Activated CD4-positive, alpha-beta T cell treated with anti-CD3 and anti-CD28 coated beads, Interleukin-2, amount 10 ng/mL, durations not matched to agents 7 days and 5 days (primary cell): Measurements from ENCODE around the gene PNPLA5. TPM values are rescaled to one million over a fixed set of nuclear protein-coding genes. Genes with fewer than 3 reads are reported as not detected.

Experiments
- CTCF ChIA-PET: fragments of 350-600 bp; sonication (Branson Sonifier 250); formaldehyde crosslinking; loops from one replicate; lab custom pipeline; 2021; ENCODE audit warnings: antibody characterized with exemption; lab: Charles Lee
- POLR2A ChIA-PET: fragments of 350-600 bp; sonication (Branson Sonifier 250); formaldehyde crosslinking; loops from one replicate; lab custom pipeline; 2021; ENCODE audit warnings: antibody characterized with exemption; lab: Charles Lee
- DNase-seq: peaks from one replicate; pipeline ENCODE4 v3.0.0-alpha.2; 2020
- H3K27ac Mint-ChIP-seq: one replicate; pipeline ENCODE4 v1.8.0; 2021; ENCODE audit warnings: mild to moderate bottlenecking, moderate library complexity, mixed read lengths
- H3K27me3 Mint-ChIP-seq: one replicate; pipeline ENCODE4 v1.8.0; 2021; ENCODE audit warnings: mixed read lengths
- H3K36me3 Mint-ChIP-seq: one replicate; pipeline ENCODE4 v1.8.0; 2021; ENCODE audit warnings: low read depth, mixed read lengths
- H3K4me1 Mint-ChIP-seq: one replicate; pipeline ENCODE4 v1.8.0; 2021; ENCODE audit warnings: mixed read lengths
- H3K4me3 Mint-ChIP-seq: one replicate; pipeline ENCODE4 v1.8.0; 2021; ENCODE audit warnings: mild to moderate bottlenecking, moderate library complexity, mixed read lengths
- H3K9me3 Mint-ChIP-seq: one replicate; pipeline ENCODE4 v1.8.0; 2021; ENCODE audit warnings: mixed read lengths
- total RNA-seq, 2 experiments: library from RNA; stranded (reverse); gene quantifications; one replicate each; pipeline ENCODE4 v1.2.3, GENCODE V29; 2021

The PNPLA5 gene
- total RNA-seq, 2 experiments from 2014 or later = not detected

DNA sequence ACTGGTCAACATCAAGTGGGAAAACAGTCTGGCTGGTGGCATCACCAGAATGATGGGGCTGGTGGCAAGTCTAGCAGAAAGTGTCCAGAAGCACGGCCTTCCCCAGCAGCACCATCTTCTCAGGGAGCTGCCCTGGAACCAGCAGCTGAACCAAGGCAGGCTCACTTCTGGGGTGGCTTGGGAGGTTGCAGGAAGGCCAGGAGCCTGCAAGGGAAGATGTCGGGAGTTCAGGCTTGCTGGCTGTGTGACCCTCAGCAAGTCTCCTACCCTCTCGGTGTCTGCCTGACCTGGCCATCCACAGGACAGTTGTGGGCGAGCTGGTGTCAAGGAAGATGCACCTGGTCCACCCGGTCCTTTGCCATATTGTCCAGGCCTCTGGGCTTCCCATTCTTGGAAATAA is 2.3 kb upstream of the PNPLA5 start:
- POLR2A ChIA-PET = no interaction called here
- no peaks in the 10 kb centered on the region for H3K4me1 Mint-ChIP-seq
- H3K4me3 Mint-ChIP-seq = no peak overlapping the region
- H3K27me3 Mint-ChIP-seq = peaks cover 28% of the 10 kb centered on the region
- no peaks in the 10 kb centered on the region for H3K36me3 Mint-ChIP-seq
- H3K9me3 Mint-ChIP-seq = no peaks in the 10 kb centered on the region
- no peak for DNase-seq
- CTCF ChIA-PET = interaction anchor here (2.2 kb wide), 1 partner anchor 11 kb away, joined by 5 read pairs; no protein-coding TSS in a partner anchor
- no peak overlapping the region for H3K27ac Mint-ChIP-seq

DNA sequence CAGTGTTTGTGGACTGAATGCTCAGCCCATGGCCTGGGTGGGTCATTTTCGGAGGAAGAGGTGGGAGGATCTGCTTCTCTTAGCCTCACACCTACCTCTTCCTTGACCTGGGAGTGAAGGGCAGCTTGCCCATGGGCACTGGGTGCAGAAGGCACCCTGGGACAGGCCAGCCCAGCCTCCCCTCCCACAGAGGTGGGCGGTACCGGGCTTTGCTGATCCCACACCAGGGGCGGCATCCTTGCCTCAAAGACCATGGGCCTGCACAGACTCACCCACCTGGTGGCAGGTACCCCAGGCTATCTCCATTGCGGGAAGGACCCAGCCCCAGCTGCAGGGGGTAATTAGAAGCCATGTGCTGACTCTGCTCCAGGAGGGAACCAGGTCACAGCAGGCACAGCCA is 1.5 kb upstream of the PNPLA5 start:
- Mint-ChIP-seq H3K9me3 (no peaks in the 10 kb centered on the region), H3K4me1 (no peaks in the 10 kb centered on the region), H3K36me3 (no peaks in the 10 kb centered on the region), H3K27ac (no peak overlapping the region), H3K4me3 (no peak overlapping the region), H3K27me3 (peaks cover 33% of the 10 kb centered on the region)
- no peak for DNase-seq
- ChIA-PET CTCF (interaction anchor here (2.2 kb wide), 1 partner anchor 10 kb away, joined by 5 read pairs; no protein-coding TSS in a partner anchor), POLR2A (no interaction called here)

DNA sequence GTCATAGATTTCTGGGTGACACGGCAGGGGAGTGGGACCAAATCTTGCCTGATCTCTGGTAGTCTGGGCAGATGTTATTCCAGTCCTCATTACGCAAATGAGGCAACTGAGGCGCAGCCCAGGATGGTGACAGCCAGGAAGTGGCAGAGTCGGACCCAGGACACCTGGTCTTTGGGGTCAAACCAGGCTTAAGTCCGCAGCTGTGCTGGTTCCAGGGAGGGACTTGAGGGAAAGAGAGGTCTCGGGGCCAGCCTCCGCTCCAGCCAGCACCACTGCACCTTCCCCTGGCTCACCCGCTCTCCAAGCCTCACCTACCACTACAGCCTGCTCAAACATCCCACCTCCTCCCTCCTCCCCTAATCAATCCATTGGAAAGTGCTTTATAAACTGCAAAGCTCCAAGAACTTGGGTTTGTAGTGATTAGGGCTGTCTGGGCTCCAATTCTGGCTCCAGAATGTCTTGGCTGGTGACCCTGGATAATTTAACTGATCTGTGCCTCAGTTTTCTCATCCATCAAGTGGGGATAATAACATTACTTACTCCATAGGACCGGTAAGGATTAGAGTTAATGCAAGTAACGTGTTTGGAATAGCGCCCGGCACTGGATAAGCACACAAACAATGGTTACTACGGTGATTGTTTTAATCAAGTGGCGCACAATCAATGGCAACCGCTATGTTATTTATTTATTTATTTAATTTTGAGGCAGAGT is 526 bp upstream of the PNPLA5 start:
- no peak overlapping the region for H3K27ac Mint-ChIP-seq
- no peak for DNase-seq
- ChIA-PET POLR2A (no interaction called here), CTCF (no interaction called here)
- no peaks in the 10 kb centered on the region for H3K9me3 Mint-ChIP-seq
- H3K27me3 Mint-ChIP-seq = peaks cover 34% of the 10 kb centered on the region
- no peaks in the 10 kb centered on the region for H3K36me3 Mint-ChIP-seq
- no peaks in the 10 kb centered on the region for H3K4me1 Mint-ChIP-seq
- no peak overlapping the region for H3K4me3 Mint-ChIP-seq

DNA sequence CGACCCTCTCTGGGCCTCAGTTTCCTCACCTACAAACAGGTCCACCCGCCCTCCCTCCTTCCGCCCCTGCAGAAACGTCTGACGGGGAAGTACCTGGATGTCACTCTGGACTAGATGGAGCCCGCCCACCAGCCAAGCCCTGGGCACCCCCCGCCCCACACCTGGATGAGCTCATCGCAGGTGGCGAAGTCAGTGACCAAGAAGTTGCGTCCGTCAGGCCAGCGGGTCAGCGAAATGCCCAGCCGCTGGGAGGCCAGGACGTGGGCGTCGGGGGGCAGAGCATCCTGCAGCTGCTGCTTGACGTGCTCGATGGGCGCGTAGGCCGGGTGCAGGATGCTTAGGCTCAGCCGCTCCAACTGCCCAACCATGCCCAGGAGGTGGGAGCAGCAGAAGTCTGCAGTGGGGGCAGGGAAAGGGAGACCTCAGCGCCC is 897 bp downstream of the PNPLA5 start:
- ChIA-PET POLR2A (no interaction called here), CTCF (no interaction called here)
- no peak for DNase-seq
- H3K4me3 Mint-ChIP-seq = no peak overlapping the region
- no peaks in the 10 kb centered on the region for H3K36me3 Mint-ChIP-seq
- H3K9me3 Mint-ChIP-seq = no peaks in the 10 kb centered on the region
- H3K4me1 Mint-ChIP-seq = no peaks in the 10 kb centered on the region
- H3K27me3 Mint-ChIP-seq = peaks cover 34% of the 10 kb centered on the region
- no peak overlapping the region for H3K27ac Mint-ChIP-seq

DNA sequence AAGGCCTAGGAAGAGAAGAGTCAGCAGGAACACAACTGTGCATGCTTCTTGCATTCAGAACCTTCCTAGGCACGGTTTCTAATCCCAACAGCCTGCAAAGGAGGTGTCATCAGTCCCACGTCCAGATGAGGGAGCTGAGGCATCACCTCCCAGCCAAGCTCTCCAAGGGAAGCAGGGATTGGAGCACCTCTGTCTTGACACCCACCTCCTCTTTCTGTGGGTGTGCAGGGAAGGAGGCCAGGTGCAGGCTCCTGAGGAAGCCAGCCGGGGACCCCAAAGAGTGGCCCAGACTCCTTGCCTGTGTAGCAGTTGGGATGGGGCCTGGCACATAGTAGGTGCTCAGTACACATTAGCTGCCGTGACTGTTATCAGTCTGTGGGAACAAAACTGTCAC is 2.0 kb downstream of the PNPLA5 start:
- Mint-ChIP-seq H3K27me3 (peaks cover 34% of the 10 kb centered on the region), H3K9me3 (no peaks in the 10 kb centered on the region), H3K4me3 (no peak overlapping the region), H3K4me1 (no peaks in the 10 kb centered on the region), H3K27ac (no peak overlapping the region), H3K36me3 (no peaks in the 10 kb centered on the region)
- POLR2A ChIA-PET = no interaction called here
- no peak for DNase-seq
- CTCF ChIA-PET = interaction anchor here (1.2 kb wide), 1 partner anchor 27 kb away, joined by 3 read pairs; the partner anchor contains the start of gene SULT4A1

DNA sequence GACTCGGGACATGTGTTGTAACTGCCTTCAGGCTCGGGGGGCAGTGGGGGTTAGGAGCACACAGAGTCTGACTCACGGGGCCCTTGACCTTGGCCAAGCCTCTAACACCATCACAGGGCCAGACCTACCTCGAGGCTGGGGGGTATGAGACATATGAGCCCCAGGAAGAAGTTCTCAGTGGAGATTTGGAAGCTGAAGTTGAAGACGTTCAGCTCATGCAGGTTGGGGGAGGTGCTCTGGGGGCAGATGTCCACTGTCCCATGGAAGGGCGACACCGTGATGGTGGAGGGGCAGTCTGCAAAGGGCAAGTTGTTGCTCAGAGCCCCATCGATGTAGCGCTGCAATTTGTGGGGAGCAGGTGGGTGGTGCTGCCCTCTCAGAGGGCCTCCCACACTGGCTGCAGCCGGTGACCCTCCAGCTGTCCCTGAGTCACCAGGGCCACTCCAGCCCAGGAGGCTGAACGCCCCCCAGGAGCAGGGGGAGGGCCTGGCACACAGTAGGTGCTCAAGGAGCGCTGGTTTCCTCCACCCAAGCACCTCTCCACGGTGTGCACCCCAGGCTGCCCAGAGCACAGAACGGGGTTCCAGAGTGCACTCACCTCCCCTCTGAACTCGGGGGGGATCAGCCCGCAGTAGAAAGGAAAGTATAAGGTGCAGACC is 2.5 kb downstream of the PNPLA5 start:
- no peaks in the 10 kb centered on the region for H3K36me3 Mint-ChIP-seq
- no peaks in the 10 kb centered on the region for H3K9me3 Mint-ChIP-seq
- H3K27ac Mint-ChIP-seq = no peak overlapping the region
- CTCF ChIA-PET = interaction anchor here (1.2 kb wide), 1 partner anchor 26 kb away, joined by 3 read pairs; the partner anchor contains the start of gene SULT4A1
- no peak for DNase-seq
- POLR2A ChIA-PET = no interaction called here
- peaks cover 3% of the 10 kb centered on the region for H3K4me1 Mint-ChIP-seq
- no peak overlapping the region for H3K4me3 Mint-ChIP-seq
- H3K27me3 Mint-ChIP-seq = peaks cover 34% of the 10 kb centered on the region

DNA sequence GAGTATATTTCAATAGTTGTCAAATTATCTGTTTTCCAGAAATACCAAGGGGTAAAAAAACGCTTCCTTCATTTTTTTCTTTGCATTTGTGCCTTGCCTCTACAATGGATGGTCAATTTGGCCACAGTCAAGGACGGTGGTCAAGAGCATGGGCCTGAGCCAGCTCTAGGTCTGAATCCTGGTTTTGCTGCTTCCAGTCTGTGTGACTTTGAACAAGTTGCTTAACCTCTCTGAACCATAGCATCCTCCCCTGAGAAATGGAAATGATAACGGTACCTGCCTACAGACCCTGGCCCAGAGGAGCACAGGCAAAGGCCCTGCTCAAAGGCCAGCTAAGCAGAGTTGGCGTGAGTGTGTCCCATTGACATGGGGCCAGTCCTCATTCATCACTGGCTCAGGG is 3.1 kb downstream of the PNPLA5 start:
- no peak for DNase-seq
- Mint-ChIP-seq H3K4me1 (peaks cover 3% of the 10 kb centered on the region), H3K27ac (no peak overlapping the region), H3K4me3 (no peak overlapping the region), H3K27me3 (peaks cover 33% of the 10 kb centered on the region), H3K9me3 (no peaks in the 10 kb centered on the region), H3K36me3 (no peaks in the 10 kb centered on the region)
- ChIA-PET POLR2A (no interaction called here), CTCF (interaction anchor here (1.2 kb wide), 1 partner anchor 26 kb away, joined by 3 read pairs; the partner anchor contains the start of gene SULT4A1)

DNA sequence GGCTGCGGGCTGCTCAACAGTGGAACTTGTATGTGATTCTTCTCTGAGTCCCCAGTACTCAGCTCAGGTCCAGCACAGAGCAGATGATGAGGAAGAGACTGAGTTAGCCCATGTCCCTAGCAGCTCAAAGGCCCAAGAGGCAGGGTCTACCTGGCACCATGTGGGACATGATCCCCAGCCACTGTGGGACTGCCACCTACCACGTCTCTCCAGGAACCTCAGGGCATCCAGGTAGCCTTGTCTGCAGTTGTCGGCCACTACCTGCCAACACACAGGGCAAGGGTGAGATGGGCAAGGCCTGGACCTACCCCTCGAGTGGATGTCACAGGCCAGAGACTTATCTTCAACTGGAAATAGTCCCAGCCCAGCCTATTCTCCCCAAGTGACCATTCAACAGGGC is 4.4 kb downstream of the PNPLA5 start:
- H3K4me1 Mint-ChIP-seq = peaks cover 3% of the 10 kb centered on the region
- no peak for DNase-seq
- H3K36me3 Mint-ChIP-seq = no peaks in the 10 kb centered on the region
- ChIA-PET POLR2A (no interaction called here), CTCF (no interaction called here)
- no peak overlapping the region for H3K27ac Mint-ChIP-seq
- peaks cover 27% of the 10 kb centered on the region for H3K27me3 Mint-ChIP-seq
- no peaks in the 10 kb centered on the region for H3K9me3 Mint-ChIP-seq
- no peak overlapping the region for H3K4me3 Mint-ChIP-seq

DNA sequence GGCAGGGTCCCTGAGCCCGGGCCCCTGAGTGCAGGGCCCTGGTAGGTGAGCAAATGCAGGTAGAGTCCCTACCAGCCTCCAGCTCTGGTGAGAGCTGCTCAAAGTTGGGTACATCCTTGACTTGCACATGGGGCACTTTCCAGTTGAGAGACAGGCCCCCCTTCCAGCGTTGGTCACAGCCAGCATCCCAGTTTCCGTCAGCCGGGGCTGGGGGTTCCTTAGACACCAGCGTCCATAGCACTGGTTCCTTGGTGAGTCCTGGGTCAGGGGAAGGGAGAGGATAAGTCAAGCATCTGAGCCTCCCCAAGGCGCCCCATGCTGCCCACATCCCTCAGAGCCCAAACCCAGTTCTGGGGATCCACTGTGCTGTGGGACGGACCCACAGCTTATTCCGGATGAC is 5.6 kb downstream of the PNPLA5 start:
- Mint-ChIP-seq H3K27me3 (peaks cover 18% of the 10 kb centered on the region), H3K36me3 (no peaks in the 10 kb centered on the region), H3K9me3 (no peaks in the 10 kb centered on the region), H3K4me1 (peaks cover 3% of the 10 kb centered on the region), H3K27ac (no peak overlapping the region), H3K4me3 (no peak overlapping the region)
- no peak for DNase-seq
- POLR2A ChIA-PET = no interaction called here
- CTCF ChIA-PET = interaction anchor here (0.5 to 1.3 kb wide), 2 partner anchors 12 to 160 kb away, joined by 3 to 4 read pairs; no protein-coding TSS in a partner anchor

DNA sequence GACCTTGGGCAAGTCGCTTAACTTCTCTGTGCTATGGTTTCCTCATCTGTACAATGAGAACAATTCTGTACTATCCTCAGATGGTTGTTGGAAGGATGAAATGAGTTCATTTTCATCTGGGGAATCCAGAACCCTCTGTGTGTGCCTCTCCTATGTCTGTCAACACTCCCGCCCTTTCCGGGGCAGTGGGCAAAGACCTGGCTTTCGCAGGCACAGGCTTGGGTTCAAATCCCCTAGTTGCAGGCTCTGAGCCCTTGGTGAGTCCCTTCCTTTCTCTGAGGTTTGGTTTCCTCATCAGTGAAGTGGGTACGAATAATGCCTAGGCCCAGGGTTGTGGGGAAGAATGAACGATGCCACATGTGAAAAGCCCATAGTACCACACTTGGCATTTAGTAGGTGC is 6.0 kb downstream of the PNPLA5 start:
- Mint-ChIP-seq H3K27ac (no peak overlapping the region), H3K27me3 (peaks cover 16% of the 10 kb centered on the region), H3K4me1 (peaks cover 3% of the 10 kb centered on the region), H3K4me3 (no peak overlapping the region), H3K9me3 (no peaks in the 10 kb centered on the region), H3K36me3 (no peaks in the 10 kb centered on the region)
- POLR2A ChIA-PET = no interaction called here
- DNase-seq = no peak
- CTCF ChIA-PET = interaction anchor here (0.5 to 1.3 kb wide), 2 partner anchors 12 to 159 kb away, joined by 3 to 4 read pairs; no protein-coding TSS in a partner anchor

DNA sequence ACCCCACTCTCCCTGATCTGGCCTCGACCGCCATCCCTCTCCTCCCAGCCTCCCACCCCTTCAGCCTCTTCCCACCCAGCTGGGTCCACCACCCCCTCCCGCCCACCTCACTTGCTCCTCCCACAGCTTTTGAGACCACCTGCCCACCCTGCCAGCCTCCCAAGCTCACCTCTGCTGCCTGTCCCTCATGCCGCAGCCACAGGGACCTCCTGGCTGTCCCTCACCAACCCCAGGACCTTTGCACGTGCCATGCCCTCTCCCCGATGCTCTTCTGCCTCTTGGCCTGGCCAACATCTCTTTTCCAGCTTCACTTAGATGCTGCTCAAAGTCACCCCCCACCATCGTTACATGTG is 6.5 kb downstream of the PNPLA5 start:
- no peaks in the 10 kb centered on the region for H3K36me3 Mint-ChIP-seq
- H3K4me3 Mint-ChIP-seq = no peak overlapping the region

DNA sequence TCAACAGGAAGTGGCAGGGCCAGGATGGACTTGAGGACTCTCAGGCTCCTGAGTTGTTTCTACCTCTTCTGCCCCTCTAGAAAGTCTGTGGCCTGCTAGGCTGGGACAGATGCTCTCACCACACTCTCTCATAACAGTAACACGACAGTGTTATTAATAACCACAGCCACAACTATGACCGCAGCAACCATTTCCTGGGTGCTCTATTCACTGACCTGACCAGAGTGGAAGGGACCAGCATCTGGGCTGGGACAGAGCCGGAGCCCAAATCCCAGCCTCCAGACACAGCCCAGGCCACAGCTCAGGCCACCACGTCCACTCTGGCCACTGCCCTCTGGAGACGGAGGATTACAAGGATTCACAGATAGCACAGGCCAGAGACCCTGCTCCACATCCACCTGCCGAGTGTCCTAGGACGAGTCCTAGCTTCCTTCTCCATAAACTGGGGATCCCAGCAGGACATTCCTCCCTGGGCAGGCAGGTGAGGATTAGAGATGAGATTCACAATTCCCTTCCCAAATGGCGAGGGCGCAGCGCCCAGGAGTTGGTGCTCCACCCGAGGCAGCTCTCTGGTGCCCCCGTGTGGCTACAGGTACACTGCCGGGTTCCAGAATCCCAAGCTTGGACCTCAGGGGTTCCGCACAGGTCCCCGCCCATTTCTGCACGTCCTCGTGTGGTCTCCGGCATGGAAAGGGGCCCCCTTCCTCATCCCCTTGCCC is 7.1 kb downstream of the PNPLA5 start:
- Mint-ChIP-seq H3K36me3 (no peaks in the 10 kb centered on the region), H3K4me3 (no peak overlapping the region), H3K27ac (no peak overlapping the region), H3K9me3 (no peaks in the 10 kb centered on the region), H3K4me1 (peaks cover 3% of the 10 kb centered on the region), H3K27me3 (peaks cover 8% of the 10 kb centered on the region)
- peak; percentile 49 for DNase-seq
- ChIA-PET CTCF (interaction anchor here (0.5 to 1.7 kb wide), 7 partner anchors 8 to 1456 kb away, joined by 3 to 4 read pairs (median 4); no protein-coding TSS in a partner anchor), POLR2A (no interaction called here)

More for the DNA sequence above, 6.5 kb downstream of the PNPLA5 start:
- no peak for DNase-seq
- Mint-ChIP-seq H3K27ac (no peak overlapping the region), H3K4me1 (peaks cover 3% of the 10 kb centered on the region), H3K9me3 (no peaks in the 10 kb centered on the region), H3K27me3 (peaks cover 11% of the 10 kb centered on the region)
- CTCF ChIA-PET = interaction anchor here (0.5 to 1.7 kb wide), 7 partner anchors 9 to 1455 kb away, joined by 3 to 4 read pairs (median 4); no protein-coding TSS in a partner anchor
- POLR2A ChIA-PET = no interaction called here
